Left renal pelvis (tissue), 4 donors: ENCODE results near the gene BRIP1. TPM values are rescaled to one million over a fixed set of nuclear protein-coding genes. Genes with fewer than 3 reads are reported as not detected.
"Not testable (repeated sequence)": the region's sequence is repeated elsewhere in the genome, so short reads cannot be mapped to it uniquely, and the experiment has no call there.

Experiments
- DNase-seq, 4 donors: peaks; one replicate each; pipeline ENCODE4 v3.0.0-alpha.2; 2013; ENCODE audit warnings: low read depth in 4 of 4, low spot score in 3 of 4
- polyA plus RNA-seq, 4 donors: library from polyadenylated mRNA; unstranded; fragments of 120-200 nt; gene quantifications; one replicate each; pipeline ENCODE4 v1.2.1, GENCODE V29; 2013; ENCODE audit not compliant: insufficient read length in 4 of 4

BRIP1 gene
- polyA plus RNA-seq, 4 donors: 8.3 to 12.5 (median 10.5) TPM

DNA sequence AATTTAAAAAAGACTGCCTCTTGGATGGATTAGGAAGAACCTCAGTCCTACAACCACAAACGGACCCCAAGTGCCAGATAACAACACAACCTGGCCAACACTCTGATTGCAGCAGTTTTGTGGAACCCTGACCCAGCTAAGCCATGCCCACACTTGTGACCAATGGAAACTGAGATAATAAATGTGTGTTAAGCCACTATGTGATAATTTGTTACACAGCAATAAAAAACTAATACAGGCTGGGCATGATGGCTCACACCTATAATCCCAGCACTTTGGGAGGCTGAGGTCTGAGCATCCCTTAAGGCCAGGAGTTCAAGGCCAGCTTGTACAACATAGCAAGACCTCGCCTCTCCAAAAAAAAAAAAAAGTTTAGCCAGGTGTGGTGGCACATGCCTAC lies 127.5 kb downstream of the BRIP1 start:
- DNase-seq: no peak

- DNase-seq: no peak
Observed at GRCh38 chr17:61734466-61734865, 128.9 kb downstream of the BRIP1 start.

DNA sequence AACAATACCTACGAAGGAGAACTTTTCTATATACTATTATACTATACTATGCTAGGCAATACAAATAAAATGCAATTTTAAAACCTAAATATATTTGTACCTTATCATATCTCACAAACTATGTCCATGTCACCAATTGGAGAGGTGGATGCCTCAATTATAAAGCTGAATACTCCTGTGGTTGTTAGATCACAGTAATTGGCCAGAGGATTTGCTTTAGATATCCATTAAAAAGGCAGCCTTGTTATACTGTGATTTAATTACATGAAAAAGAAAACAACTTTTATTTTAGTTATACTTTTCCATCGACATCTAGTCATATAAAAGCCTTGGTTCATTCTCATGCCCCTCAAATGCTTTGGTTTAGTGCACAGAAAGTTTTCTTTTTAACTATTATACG lies 129.3 kb downstream of the BRIP1 start:
- DNase-seq: no peak

DNA sequence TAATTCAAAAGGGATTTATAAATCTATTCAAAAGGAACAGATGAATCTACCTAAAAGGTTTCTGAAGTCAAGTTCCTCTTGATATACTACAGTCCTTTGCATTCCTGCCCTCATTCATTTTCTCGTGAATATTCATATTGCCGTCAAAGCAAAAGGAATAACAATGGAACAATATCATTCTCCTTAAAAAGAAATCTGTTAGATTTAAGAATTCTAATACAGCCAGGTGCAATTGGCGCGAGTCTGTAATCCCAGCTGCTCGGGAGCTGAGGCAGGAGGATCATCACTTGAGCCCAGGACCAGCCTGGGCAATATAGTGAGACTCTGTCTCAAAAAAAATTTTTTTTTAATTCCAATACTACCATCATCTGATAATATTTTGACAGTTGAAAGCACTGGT lies 130.3 kb downstream of the BRIP1 start:
- DNase-seq: no peak

DNA sequence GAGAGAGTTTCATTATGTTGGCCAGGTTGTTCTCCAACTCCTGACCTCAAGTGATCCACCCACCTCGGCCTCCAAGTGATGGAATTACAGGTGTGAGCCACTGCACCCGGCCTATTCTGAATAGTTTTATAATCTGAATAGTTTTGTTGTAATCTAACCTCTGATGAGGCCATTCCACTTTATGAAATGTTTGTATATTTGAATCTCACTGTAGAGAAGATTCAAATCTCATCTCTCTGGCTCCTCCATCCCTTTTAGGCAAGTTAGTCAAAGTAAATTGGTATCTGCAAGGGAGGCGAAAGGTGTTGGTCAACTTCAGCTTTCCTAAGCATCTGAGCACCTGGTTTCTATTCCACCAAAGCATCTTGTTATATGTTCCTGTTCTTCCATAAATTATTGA lies 131.2 kb downstream of the BRIP1 start:
- no peak for DNase-seq

DNA sequence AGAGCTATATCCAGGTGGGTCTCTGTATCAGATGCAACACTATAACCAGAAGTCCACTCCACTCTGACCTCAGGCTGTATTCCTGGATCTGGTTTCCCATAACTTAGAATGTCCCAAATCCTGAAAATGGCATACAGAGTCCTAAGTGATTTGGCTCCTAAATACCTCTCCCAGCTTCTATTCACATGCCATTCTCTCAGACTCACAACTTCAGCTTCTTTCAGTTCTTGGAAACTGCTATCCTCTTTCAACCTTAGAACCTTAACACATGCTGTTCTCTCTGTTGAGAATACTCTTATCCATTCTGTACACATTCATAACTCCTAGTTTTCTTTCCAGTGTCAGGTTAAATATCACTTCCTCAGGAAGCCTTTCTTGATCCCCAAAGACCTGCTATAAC lies 132.0 kb downstream of the BRIP1 start:
- no peak for DNase-seq

GRCh38 chr17:61729690-61730268 lies 133.5 kb downstream of the BRIP1 start:
- no peak for DNase-seq

- DNase-seq: no peak
Observed at GRCh38 chr17:61728297-61728836, 135.0 kb downstream of the BRIP1 start.

GRCh38 chr17:61727798-61728197 lies 135.5 kb downstream of the BRIP1 start:
- DNase-seq: not testable (repeated sequence)

GRCh38 chr17:61726977-61727376 lies 136.4 kb downstream of the BRIP1 start:
- no peak for DNase-seq

GRCh38 chr17:61724777-61725176 lies 138.6 kb downstream of the BRIP1 start:
- DNase-seq: no peak

DNA sequence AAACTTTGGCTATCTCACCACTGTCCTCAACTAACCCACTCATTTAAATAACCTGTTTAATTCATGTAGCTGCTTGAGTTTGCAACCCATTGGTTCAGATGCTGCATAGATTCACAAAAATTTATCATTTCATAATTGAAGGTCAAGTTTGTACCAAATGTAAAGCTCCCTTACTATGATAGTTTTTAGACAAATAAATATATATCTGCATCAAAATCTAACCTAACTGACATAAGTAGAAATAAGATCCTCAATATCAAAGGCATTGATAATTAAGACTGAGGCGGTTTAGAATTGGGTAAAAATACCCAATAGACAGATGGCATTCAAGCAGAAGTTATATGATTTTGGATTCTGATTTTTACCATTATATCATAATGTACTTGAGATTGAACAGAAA lies 139.4 kb downstream of the BRIP1 start:
- DNase-seq: no peak

DNA sequence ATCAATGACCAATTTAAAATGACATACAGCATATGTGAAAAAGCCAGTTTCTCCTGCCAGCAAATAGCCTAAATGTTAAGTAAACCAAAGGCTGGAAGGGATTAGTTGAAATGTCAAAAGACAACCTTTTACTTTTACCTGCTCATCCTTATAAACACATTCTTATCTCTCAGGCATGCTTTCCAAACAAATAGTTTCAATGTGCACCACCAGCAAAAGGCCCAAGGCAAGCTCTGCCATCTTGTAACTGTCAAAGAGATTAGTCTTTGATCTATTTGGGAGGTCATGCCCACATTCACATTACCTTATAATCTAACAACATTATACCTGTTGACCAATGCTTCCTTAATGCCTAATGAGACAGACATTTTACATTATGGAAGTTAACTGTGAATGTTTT lies 140.1 kb downstream of the BRIP1 start:
- no peak for DNase-seq

DNA sequence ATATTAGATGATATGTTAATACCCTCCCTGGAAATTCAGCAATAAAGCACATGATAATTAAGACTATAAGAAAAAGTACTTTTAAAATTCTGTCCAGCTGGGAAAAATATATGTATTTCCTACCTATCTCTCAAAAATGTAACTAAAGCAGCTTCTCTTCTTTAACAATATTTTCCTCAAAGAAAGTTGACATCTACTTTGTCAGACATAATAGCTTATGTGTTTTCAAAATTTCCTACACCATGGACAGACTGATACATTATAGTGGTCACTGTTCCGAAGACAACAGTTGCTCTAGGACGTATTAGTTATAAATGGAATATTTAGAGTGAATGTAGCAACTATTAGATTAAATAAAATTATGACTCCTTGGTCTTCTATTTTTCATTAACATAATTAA lies 140.9 kb downstream of the BRIP1 start:
- DNase-seq: no peak

- DNase-seq: no peak
Observed at GRCh38 chr17:61720016-61720795, 143.1 kb downstream of the BRIP1 start.

DNA sequence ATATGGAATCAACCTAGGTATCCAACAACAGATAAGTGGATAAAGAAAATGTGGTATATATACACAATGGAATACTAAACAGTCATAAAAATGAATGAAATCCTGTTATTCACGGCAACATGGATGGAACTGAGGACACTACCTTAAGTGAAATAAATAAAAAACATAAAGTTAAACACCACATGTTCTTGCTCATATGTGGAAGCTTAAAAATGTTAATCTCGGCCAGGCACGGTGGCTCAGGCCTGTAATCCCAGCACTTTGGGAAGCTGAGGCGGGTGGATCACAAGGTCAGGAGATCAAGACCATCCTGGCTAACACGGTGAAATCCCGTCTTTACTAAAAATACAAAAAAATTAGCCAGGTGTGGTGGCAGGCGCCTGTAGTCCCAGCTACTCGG lies 144.1 kb downstream of the BRIP1 start:
- DNase-seq: not testable (repeated sequence)

- no peak for DNase-seq
Observed at GRCh38 chr17:61718022-61718421, 145.3 kb downstream of the BRIP1 start.

GRCh38 chr17:61717352-61717751 lies 146.0 kb downstream of the BRIP1 start:
- no peak for DNase-seq

- DNase-seq: no peak
Observed at GRCh38 chr17:61716225-61716829, 147.0 kb downstream of the BRIP1 start.

DNA sequence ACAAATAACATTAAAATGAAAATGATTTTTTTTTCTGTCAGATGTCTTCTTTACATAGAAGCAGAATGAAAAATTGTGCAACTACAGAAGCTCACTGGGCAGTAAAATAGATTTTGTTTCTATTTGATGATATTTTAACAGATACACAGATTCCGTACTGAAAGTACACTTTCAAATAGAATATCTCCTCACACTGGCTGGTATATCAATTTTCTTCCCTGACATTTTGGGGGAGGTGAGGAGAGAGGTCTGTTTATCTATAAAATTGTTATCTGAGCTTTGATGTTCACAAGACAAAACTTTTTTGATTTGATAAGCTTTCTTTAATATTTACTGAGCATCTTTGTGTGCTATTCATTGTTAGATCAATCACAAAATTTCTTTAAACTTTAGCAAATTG lies 148.0 kb downstream of the BRIP1 start:
- DNase-seq: no peak

DNA sequence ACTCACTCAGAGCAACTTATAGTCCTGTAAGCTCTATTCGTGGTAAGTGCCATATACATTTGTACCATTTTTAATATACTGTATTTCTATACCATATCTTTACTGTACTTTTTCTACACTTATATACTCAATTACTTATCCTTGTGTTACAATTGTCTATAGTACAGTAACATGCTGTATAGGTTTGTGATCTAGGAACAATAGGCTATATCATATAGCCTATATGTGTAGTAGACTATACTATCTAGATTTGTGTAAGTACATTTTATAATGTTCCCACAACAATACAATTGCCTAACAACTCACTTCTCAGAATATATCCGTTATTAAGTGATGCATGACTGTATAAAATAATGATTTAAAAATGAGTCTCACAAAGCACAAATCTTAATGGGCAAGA lies 149.0 kb downstream of the BRIP1 start:
- no peak for DNase-seq

DNA sequence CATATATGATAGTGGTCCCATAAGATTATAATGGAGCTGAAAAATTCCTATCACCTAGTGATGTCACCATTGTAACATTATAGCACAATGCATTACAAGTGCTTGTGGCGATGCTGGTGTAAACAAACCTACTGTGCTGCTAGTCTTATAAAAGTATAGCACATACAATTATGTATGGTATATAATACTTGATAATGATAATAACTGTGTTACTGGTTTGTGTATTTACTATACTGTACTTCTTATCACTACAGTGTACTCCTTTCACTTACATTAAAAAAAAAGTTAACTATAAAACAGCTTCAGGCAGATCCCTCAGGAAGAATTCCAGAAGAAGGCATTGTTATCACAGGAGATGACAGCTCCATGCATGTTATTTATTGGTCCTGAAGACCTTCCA lies 150.3 kb downstream of the BRIP1 start:
- DNase-seq: no peak
